B cell (primary cell): ENCODE results near the gene GHSR. TPM values are rescaled to one million over a fixed set of nuclear protein-coding genes. Genes with fewer than 3 reads are reported as not detected.

Experiments used
- ATAC-seq: fragments of 200-7000 bp; cut with Tn5 transposase; one replicate; pipeline ENCODE4 v1.10.0; 2021; ENCODE audit warnings: low read depth, mild to moderate bottlenecking, moderate number of reproducible peaks, moderate library complexity
- CTCF ChIA-PET: fragments of 350-600 bp; sonication (Branson Sonifier 250); formaldehyde crosslinking; loops from one replicate; lab custom pipeline; 2021; ENCODE audit warnings: antibody characterized with exemption, inconsistent platforms; lab: Charles Lee
- POLR2A ChIA-PET: fragments of 350-600 bp; sonication (Branson Sonifier 250); formaldehyde crosslinking; loops from one replicate; lab custom pipeline; 2021; ENCODE audit warnings: antibody characterized with exemption; lab: Charles Lee
- DNase-seq: peaks from one replicate; pipeline ENCODE4 v3.0.0; 2013
- H2AFZ ChIP-seq: 2 replicates; pipeline ENCODE4 v1.6.1; 2012; ENCODE audit warnings: mild to moderate bottlenecking, low read depth, low read length; ENCODE audit not compliant: insufficient read depth, poor library complexity, severe bottlenecking
- H3K27ac ChIP-seq, 2 donors: 1 replicate in 1 of 2; 2 replicates in 1 of 2; pipeline ENCODE4 v1.5.1; 2012 to 2013; ENCODE audit warnings: low read length in 2 of 2, mild to moderate bottlenecking in 2 of 2, moderate library complexity in 1 of 2
- H3K27me3 ChIP-seq, 4 experiments: fragments of 200-600 bp in 1 of 4; sonication (generic) in 1 of 4; replicated peaks in 1 of 4; 1 replicate in 2 of 4; 2 replicates in 2 of 4; pipeline versions ENCODE4 v1.6.1 to v1.7.0; 2013 to 2016; ENCODE audit warnings: low read length in 3 of 4, mild to moderate bottlenecking in 2 of 4, mixed read lengths in 1 of 4, moderate library complexity in 1 of 4; ENCODE audit not compliant: insufficient read depth in 4 of 4, control insufficient read depth in 3 of 4; ENCODE audit errors: control extremely low read depth in 1 of 4
- H3K36me3 ChIP-seq, 2 experiments: replicated peaks in 1 of 2; 1 replicate in 1 of 2; 2 replicates in 1 of 2; pipeline versions ENCODE4 v1.6.1 to v1.7.1; 2013; ENCODE audit warnings: low read length in 1 of 2; ENCODE audit not compliant: insufficient read depth in 2 of 2, control insufficient read depth in 1 of 2; ENCODE audit errors: control extremely low read depth in 1 of 2, extremely low read depth in 1 of 2
- H3K4me1 ChIP-seq, 2 donors: fragments of 200-600 bp in 1 of 2; sonication (generic) in 1 of 2; 1 replicate in 1 of 2; 2 replicates in 1 of 2; pipeline versions ENCODE4 v1.5.1 to v1.6.1; 2013 to 2017; ENCODE audit warnings: low read length in 2 of 2; ENCODE audit not compliant: control insufficient read depth in 2 of 2, insufficient read depth in 2 of 2
- H3K4me2 ChIP-seq: replicated peaks from 2 replicates; pipeline ENCODE3; 2012; ENCODE audit warnings: mild to moderate bottlenecking, low read depth, low read length; ENCODE audit not compliant: poor library complexity, severe bottlenecking
- H3K4me3 ChIP-seq, 5 experiments: fragments of 200-600 bp in 1 of 5; sonication (generic) in 1 of 5; 1 replicate in 3 of 5; 2 replicates in 2 of 5; pipeline versions ENCODE4 v1.5.1 to v1.7.0; 2011 to 2016; ENCODE audit warnings: low read length in 4 of 5, mild to moderate bottlenecking in 4 of 5, low read depth in 2 of 5, control low read depth in 1 of 5, moderate library complexity in 1 of 5; ENCODE audit not compliant: insufficient read depth in 1 of 5; ENCODE audit errors: control extremely low read depth in 1 of 5, extremely low read depth in 1 of 5
- H3K79me2 ChIP-seq: fragments of 200-600 bp; sonication (generic); one replicate; pipeline ENCODE4 v1.6.0; 2016; ENCODE audit warnings: low read length; ENCODE audit not compliant: control insufficient read depth, insufficient read depth
- H3K9ac ChIP-seq: fragments of 200-600 bp; sonication (generic); 2 replicates; pipeline ENCODE4 v1.6.1; 2017; ENCODE audit warnings: mild to moderate bottlenecking, low read length, moderate library complexity
- H3K9me3 ChIP-seq, 3 donors: one replicate each; pipeline versions ENCODE4 v1.6.1 to v1.7.1; 2013; ENCODE audit warnings: low read length in 2 of 3; ENCODE audit not compliant: control insufficient read depth in 2 of 3, insufficient read depth in 1 of 3; ENCODE audit errors: control extremely low read depth in 1 of 3
- H4K20me1 ChIP-seq: 2 replicates; pipeline ENCODE4 v1.6.0; 2012; ENCODE audit warnings: mild to moderate bottlenecking, low read length; ENCODE audit not compliant: insufficient read depth, control insufficient read depth, poor library complexity, severe bottlenecking
- H3K27ac Mint-ChIP-seq: one replicate; pipeline ENCODE4 v1.8.0; 2021; ENCODE audit warnings: mixed read lengths
- H3K27me3 Mint-ChIP-seq: one replicate; pipeline ENCODE4 v1.8.0; 2021; ENCODE audit warnings: mixed read lengths
- H3K4me1 Mint-ChIP-seq: one replicate; pipeline ENCODE4 v1.8.0; 2021; ENCODE audit warnings: mixed read lengths
- H3K4me3 Mint-ChIP-seq: one replicate; pipeline ENCODE4 v1.8.0; 2021; ENCODE audit warnings: mixed read lengths
- H3K9me3 Mint-ChIP-seq: one replicate; pipeline ENCODE4 v1.8.0; 2022; ENCODE audit warnings: mixed read lengths; ENCODE audit not compliant: insufficient read depth
- CTCF ChIP-seq: fragments of 200-600 bp; IDR thresholded peaks from one replicate; pipeline ENCODE4 v1.8.0; 2022; ENCODE audit warnings: antibody characterized with exemption, mild to moderate bottlenecking
- EZH2 ChIP-seq: IDR thresholded peaks from 2 replicates; pipeline ENCODE4 v1.6.1; 2012; ENCODE audit warnings: borderline replicate concordance, low read depth, mild to moderate bottlenecking, moderate library complexity, low read length; ENCODE audit not compliant: insufficient read depth, poor library complexity, severe bottlenecking
- WGBS: methylation state at CpG from one replicate; pipeline ENCODE4 v1.1.5; 2013; ENCODE audit warnings: missing lambda C conversion rate; ENCODE audit not compliant: insufficient coverage; 5-methylcytosine and 5-hydroxymethylcytosine counted together
- intact Hi-C: fragments of 100-400 bp; cut with micrococcal nuclease; formaldehyde crosslinking; loops from one replicate; pipeline ENCODE4 v1.10.0; 2022
- polyA plus RNA-seq: library from polyadenylated mRNA; depleted of rRNA; stranded (reverse); fragments of >200 nt; gene quantifications from 2 replicates; pipeline ENCODE4 v1.2.3, GENCODE V29; 2012
- total RNA-seq, 2 donors: library from RNA; stranded (reverse); fragments of 120-200 nt in 1 of 2; gene quantifications; 1 replicate in 1 of 2; 2 replicates in 1 of 2; pipeline versions ENCODE4 v1.2.3 to v1.2.4, GENCODE V29; 2013 to 2022

Gene GHSR
- total and polyA plus RNA-seq, 2 donors (not counting 1 experiment from before 2014, with no cell fraction given), result not detected

GRCh38 chr3:172448661-172449465, 607 bp upstream of the GHSR start:
- Histone ChIP-seq H3K4me2 (no peak overlapping the region), H2AFZ (no peak overlapping the region), H3K4me1 (peaks cover 7 to 28% of the 10 kb centered on the region in 2 donors), H3K9me3 (peaks cover 0 to 22% (median 0%) of the 10 kb centered on the region in 3 donors), H3K36me3 (no peaks in the 10 kb centered on the region), H3K9ac (no peak overlapping the region), H3K27ac (no peak overlapping the region), H3K79me2 (no peaks in the 10 kb centered on the region), H3K4me3 (no peak overlapping the region), H4K20me1 (no peaks in the 10 kb centered on the region), H3K27me3 (peaks cover 0 to 41% (median 31%) of the 10 kb centered on the region in 4 experiments)
- Mint-ChIP-seq H3K27me3 (peaks cover 57% of the 10 kb centered on the region), H3K27ac (no peak overlapping the region), H3K4me3 (no peak overlapping the region), H3K4me1 (peaks cover 20% of the 10 kb centered on the region), H3K9me3 (no peaks in the 10 kb centered on the region)
- ATAC-seq (no peak), DNase-seq (no peak)
- WGBS, result 14% methylated on average over 43 of the region's 43 CpGs
- ChIA-PET POLR2A (no interaction called here), CTCF (interaction anchor here (1.2 kb wide), 1 partner anchor 10 kb away, joined by 3 read pairs; no protein-coding TSS in a partner anchor)
- TF ChIP-seq EZH2 (no peak), CTCF (no peak)
- intact Hi-C loops, result no loop called here

GRCh38 chr3:172446198-172446597, 2.1 kb downstream of the GHSR start:
- WGBS, result no CpG with 5 or more reads among the region's 3 CpGs
- H3K36me3 ChIP-seq, result no peaks in the 10 kb centered on the region
- intact Hi-C loops, result no loop called here
- peaks cover 7 to 28% of the 10 kb centered on the region in 2 donors for H3K4me1 ChIP-seq
- ATAC-seq (no peak), DNase-seq (no peak)
- H3K4me1 Mint-ChIP-seq, result peaks cover 20% of the 10 kb centered on the region
- ChIA-PET CTCF (no interaction called here), POLR2A (no interaction called here)
- no peaks in the 10 kb centered on the region for H4K20me1 ChIP-seq
- H3K27ac Mint-ChIP-seq, result no peak overlapping the region
- no peak overlapping the region for H3K9ac ChIP-seq
- H3K79me2 ChIP-seq, result no peaks in the 10 kb centered on the region
- H3K27me3 Mint-ChIP-seq, result peaks cover 64% of the 10 kb centered on the region
- peaks cover 0 to 22% (median 1%) of the 10 kb centered on the region in 3 donors for H3K9me3 ChIP-seq
- no peak overlapping the region for H3K4me3 Mint-ChIP-seq
- TF ChIP-seq CTCF (no peak), EZH2 (no peak)
- peaks cover 0 to 37% (median 30%) of the 10 kb centered on the region in 4 experiments for H3K27me3 ChIP-seq
- no peak overlapping the region for H3K4me2 ChIP-seq
- H2AFZ ChIP-seq, result no peak overlapping the region
- H3K4me3 ChIP-seq, result no peak overlapping the region
- no peak overlapping the region for H3K27ac ChIP-seq
- H3K9me3 Mint-ChIP-seq, result no peaks in the 10 kb centered on the region
